ENCODE results near the gene RBM17.

The RBM17 gene

GRCh38 chr10:6080417-6080973 lies 8.3 kb upstream of the RBM17 start:
- H3K4me1 Mint-ChIP-seq = peaks cover 8% of the 10 kb centered on the region
- ATAC-seq (ENCODE audit: low read depth) = no peak
- H3K9me3 Mint-ChIP-seq = no peaks in the 10 kb centered on the region
- peaks cover 4% of the 10 kb centered on the region for H3K27me3 Mint-ChIP-seq
- no peak overlapping the region for H3K4me3 Mint-ChIP-seq
- no peaks in the 10 kb centered on the region for H3K36me3 Mint-ChIP-seq
- DNase-seq (ENCODE audit: low spot score in 2 of 2) = no peak
- H3K27ac Mint-ChIP-seq = no peak overlapping the region

- Mint-ChIP-seq H3K36me3 (no peaks in the 10 kb centered on the region), H3K9me3 (no peaks in the 10 kb centered on the region), H3K4me3 (no peak overlapping the region), H3K27ac (no peak overlapping the region), H3K4me1 (peaks cover 16% of the 10 kb centered on the region), H3K27me3 (peaks cover 4% of the 10 kb centered on the region)
- no peak for ATAC-seq (ENCODE audit: low read depth)
- DNase-seq (ENCODE audit: low spot score in 2 of 2) = no peak
These were observed 6.1 kb upstream of the RBM17 start for GRCh38 chr10:6082496-6083395.

GRCh38 chr10:6083523-6084475 lies 5.0 kb upstream of the RBM17 start:
- Mint-ChIP-seq H3K27ac (no peak overlapping the region), H3K9me3 (no peaks in the 10 kb centered on the region), H3K4me1 (peaks cover 21% of the 10 kb centered on the region), H3K27me3 (peaks cover 4% of the 10 kb centered on the region), H3K4me3 (no peak overlapping the region), H3K36me3 (no peaks in the 10 kb centered on the region)
- no peak for DNase-seq (ENCODE audit: low spot score in 2 of 2)
- ATAC-seq (ENCODE audit: low read depth) = no peak

- H3K4me1 Mint-ChIP-seq = peaks cover 36% of the 10 kb centered on the region
- H3K9me3 Mint-ChIP-seq = no peaks in the 10 kb centered on the region
- peak overlapping the region; percentile 76 for H3K4me3 Mint-ChIP-seq
- peak overlapping the region; percentile 85 for H3K27ac Mint-ChIP-seq
- peaks cover 4% of the 10 kb centered on the region for H3K27me3 Mint-ChIP-seq
- H3K36me3 Mint-ChIP-seq = no peaks in the 10 kb centered on the region
- peak; percentile 62 for ATAC-seq (ENCODE audit: low read depth)
- peak; percentile 77 to 85 for DNase-seq (ENCODE audit: low spot score in 2 of 2)
These were observed 2.2 kb upstream of the RBM17 start for GRCh38 chr10:6086375-6087233.

- no peak for ATAC-seq (ENCODE audit: low read depth)
- no peaks in the 10 kb centered on the region for H3K9me3 Mint-ChIP-seq
- peak overlapping the region; percentile 92 for H3K4me3 Mint-ChIP-seq
- DNase-seq (ENCODE audit: low spot score in 2 of 2) = peak in 1 of 2 donors; percentile 25
- peak overlapping the region; percentile 52 for H3K27ac Mint-ChIP-seq
- H3K4me1 Mint-ChIP-seq = peaks cover 51% of the 10 kb centered on the region
- no peaks in the 10 kb centered on the region for H3K27me3 Mint-ChIP-seq
- H3K36me3 Mint-ChIP-seq = no peaks in the 10 kb centered on the region
These were observed 743 bp downstream of the RBM17 start for GRCh38 chr10:6089334-6090219.

GRCh38 chr10:6091630-6092029 lies 2.8 kb downstream of the RBM17 start:
- ATAC-seq (ENCODE audit: low read depth) (no peak), DNase-seq (ENCODE audit: low spot score in 2 of 2) (no peak)
- Mint-ChIP-seq H3K4me1 (peaks cover 56% of the 10 kb centered on the region), H3K9me3 (no peaks in the 10 kb centered on the region), H3K4me3 (no peak overlapping the region), H3K27me3 (no peaks in the 10 kb centered on the region), H3K27ac (no peak overlapping the region), H3K36me3 (no peaks in the 10 kb centered on the region)

GRCh38 chr10:6092731-6093130 lies 3.9 kb downstream of the RBM17 start:
- ATAC-seq (ENCODE audit: low read depth) (no peak), DNase-seq (ENCODE audit: low spot score in 2 of 2) (no peak)
- Mint-ChIP-seq H3K4me1 (peaks cover 53% of the 10 kb centered on the region), H3K27me3 (no peaks in the 10 kb centered on the region), H3K36me3 (peaks cover 8% of the 10 kb centered on the region), H3K9me3 (no peaks in the 10 kb centered on the region), H3K27ac (peak overlapping the region; percentile 31), H3K4me3 (no peak overlapping the region)

- Mint-ChIP-seq H3K27me3 (no peaks in the 10 kb centered on the region), H3K9me3 (no peaks in the 10 kb centered on the region), H3K36me3 (peaks cover 18% of the 10 kb centered on the region), H3K4me3 (no peak overlapping the region), H3K27ac (no peak overlapping the region), H3K4me1 (peaks cover 43% of the 10 kb centered on the region)
- DNase-seq (ENCODE audit: low spot score in 2 of 2) (no peak), ATAC-seq (ENCODE audit: low read depth) (no peak)
These were observed 7.2 kb downstream of the RBM17 start for GRCh38 chr10:6095810-6096570.

GRCh38 chr10:6097063-6097462 lies 8.2 kb downstream of the RBM17 start:
- peaks cover 19% of the 10 kb centered on the region for H3K36me3 Mint-ChIP-seq
- H3K4me3 Mint-ChIP-seq = no peak overlapping the region
- H3K27ac Mint-ChIP-seq = no peak overlapping the region
- no peak for DNase-seq (ENCODE audit: low spot score in 2 of 2)
- H3K9me3 Mint-ChIP-seq = no peaks in the 10 kb centered on the region
- ATAC-seq (ENCODE audit: low read depth) = no peak
- H3K27me3 Mint-ChIP-seq = no peaks in the 10 kb centered on the region
- H3K4me1 Mint-ChIP-seq = peaks cover 35% of the 10 kb centered on the region

- DNase-seq (ENCODE audit: low spot score in 2 of 2) = no peak
These were observed 9.3 kb downstream of the RBM17 start for GRCh38 chr10:6098156-6098555.

GRCh38 chr10:6100370-6100769 lies 11.5 kb downstream of the RBM17 start:
- H3K9me3 Mint-ChIP-seq = no peaks in the 10 kb centered on the region
- DNase-seq (ENCODE audit: low spot score in 2 of 2) = no peak
- no peaks in the 10 kb centered on the region for H3K27me3 Mint-ChIP-seq
- H3K4me3 Mint-ChIP-seq = peak overlapping the region; percentile 27
- H3K4me1 Mint-ChIP-seq = peaks cover 11% of the 10 kb centered on the region
- no peak for ATAC-seq (ENCODE audit: low read depth)
- peaks cover 29% of the 10 kb centered on the region for H3K36me3 Mint-ChIP-seq
- H3K27ac Mint-ChIP-seq = peak overlapping the region; percentile 35

More at GRCh38 chr10:6098156-6098555, 9.3 kb downstream of the RBM17 start:
- H3K4me1 Mint-ChIP-seq = peaks cover 28% of the 10 kb centered on the region
- H3K27me3 Mint-ChIP-seq = no peaks in the 10 kb centered on the region
- ATAC-seq (ENCODE audit: low read depth) = no peak
- H3K27ac Mint-ChIP-seq = peak overlapping the region; percentile 4
- no peaks in the 10 kb centered on the region for H3K9me3 Mint-ChIP-seq
- H3K36me3 Mint-ChIP-seq = peaks cover 26% of the 10 kb centered on the region
- H3K4me3 Mint-ChIP-seq = no peak overlapping the region

- peak; percentile 95 for ATAC-seq (ENCODE audit: low read depth)
- peaks cover 9% of the 10 kb centered on the region for H3K4me1 Mint-ChIP-seq
- H3K27me3 Mint-ChIP-seq = no peaks in the 10 kb centered on the region
- peaks cover 32% of the 10 kb centered on the region for H3K36me3 Mint-ChIP-seq
- DNase-seq (ENCODE audit: low spot score in 2 of 2) = peak in 1 of 2 donors; percentile 13
- H3K9me3 Mint-ChIP-seq = no peaks in the 10 kb centered on the region
- peak overlapping the region; percentile 46 for H3K4me3 Mint-ChIP-seq
- peak overlapping the region; percentile 74 for H3K27ac Mint-ChIP-seq
These were observed 12.3 kb downstream of the RBM17 start for GRCh38 chr10:6101181-6101580.
